ENCODE data around the gene ACACB. TPM values are rescaled to one million over a fixed set of nuclear protein-coding genes. Genes with fewer than 3 reads are reported as not detected.

The ACACB gene
- total RNA-seq, 1 experiment from 2014 or later: 8.2 TPM

DNA sequence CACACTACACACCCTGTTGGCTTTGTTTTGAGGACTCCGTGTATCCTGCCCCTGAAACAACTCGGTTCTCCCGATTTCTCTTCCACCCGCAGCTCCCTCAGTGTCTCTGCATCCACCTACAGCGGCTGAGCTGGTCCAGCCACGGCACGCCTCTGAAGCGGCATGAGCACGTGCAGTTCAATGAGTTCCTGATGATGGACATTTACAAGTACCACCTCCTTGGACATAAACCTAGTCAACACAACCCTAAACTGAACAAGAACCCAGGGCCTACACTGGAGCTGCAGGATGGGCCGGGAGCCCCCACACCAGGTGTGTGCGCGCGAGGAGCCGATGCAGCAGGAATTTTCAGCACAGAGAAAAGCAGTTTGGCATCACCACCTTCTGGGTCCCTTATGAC is 33.6 kb upstream of the ACACB start:
- intact Hi-C loops (cut with micrococcal nuclease; ENCODE audit: unreplicated experiment): no loop called here
- CTCF ChIA-PET: no interaction called here
- BruUV-seq (replicated peaks): no TSS peak

DNA sequence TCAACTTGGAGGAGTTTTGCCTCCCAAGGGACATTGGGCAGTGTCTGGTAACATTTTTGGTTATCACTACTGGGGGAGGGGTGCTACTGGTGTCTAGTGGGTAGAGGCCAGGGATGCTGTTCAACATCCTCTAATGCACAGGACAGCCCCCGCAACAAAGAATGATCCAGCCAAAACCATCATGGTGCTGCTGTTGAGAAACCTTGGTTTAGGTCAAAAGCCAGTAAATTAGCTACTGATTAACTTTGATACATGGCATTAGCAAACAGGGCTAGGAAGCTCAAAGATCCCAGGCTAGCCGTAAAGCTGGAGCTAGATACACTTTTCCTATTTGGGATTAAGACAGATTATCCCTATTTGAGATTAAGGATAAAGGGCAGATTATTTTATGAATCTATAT is 32.0 kb upstream of the ACACB start:
- DNase-seq (ENCODE audit: low spot score): no peak
- ChIA-PET POLR2A (ENCODE audit: low non-redundant PET) (no interaction called here), CTCF (no interaction called here)
- TF ChIP-seq, protein P1, sequence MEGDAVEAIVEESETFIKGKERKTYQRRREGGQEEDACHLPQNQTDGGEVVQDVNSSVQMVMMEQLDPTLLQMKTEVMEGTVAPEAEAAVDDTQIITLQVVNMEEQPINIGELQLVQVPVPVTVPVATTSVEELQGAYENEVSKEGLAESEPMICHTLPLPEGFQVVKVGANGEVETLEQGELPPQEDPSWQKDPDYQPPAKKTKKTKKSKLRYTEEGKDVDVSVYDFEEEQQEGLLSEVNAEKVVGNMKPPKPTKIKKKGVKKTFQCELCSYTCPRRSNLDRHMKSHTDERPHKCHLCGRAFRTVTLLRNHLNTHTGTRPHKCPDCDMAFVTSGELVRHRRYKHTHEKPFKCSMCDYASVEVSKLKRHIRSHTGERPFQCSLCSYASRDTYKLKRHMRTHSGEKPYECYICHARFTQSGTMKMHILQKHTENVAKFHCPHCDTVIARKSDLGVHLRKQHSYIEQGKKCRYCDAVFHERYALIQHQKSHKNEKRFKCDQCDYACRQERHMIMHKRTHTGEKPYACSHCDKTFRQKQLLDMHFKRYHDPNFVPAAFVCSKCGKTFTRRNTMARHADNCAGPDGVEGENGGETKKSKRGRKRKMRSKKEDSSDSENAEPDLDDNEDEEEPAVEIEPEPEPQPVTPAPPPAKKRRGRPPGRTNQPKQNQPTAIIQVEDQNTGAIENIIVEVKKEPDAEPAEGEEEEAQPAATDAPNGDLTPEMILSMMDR (conservative IDR thresholded peaks at IDR 0.05; ENCODE audit: low read depth, low read length): no peak
- TF ChIP-seq EZH2 (IDR thresholded peaks at IDR 0.05; ENCODE audit: borderline replicate concordance, low read depth, low read length, poor library complexity, severe bottlenecking): no peak
- Histone ChIP-seq H3K4me3 (ENCODE audit: low read depth, low read length, poor library complexity, severe bottlenecking) (no peak overlapping the region), H3K27ac (ENCODE audit: low read depth, low read length, poor library complexity, severe bottlenecking) (no peak overlapping the region), H3K4me1 (ENCODE audit: insufficient read depth, low read length, poor library complexity, severe bottlenecking) (no peaks in the 10 kb centered on the region), H3K9me3 (ENCODE audit: low read depth, low read length, poor library complexity, severe bottlenecking) (no peaks in the 10 kb centered on the region), H3K27me3 (replicated peaks; ENCODE audit: insufficient read depth, low read depth, low read length, poor library complexity) (no peaks in the 10 kb centered on the region), H3K36me3 (ENCODE audit: insufficient read depth, low read length, poor library complexity, severe bottlenecking) (peaks cover 52% of the 10 kb centered on the region)
- no TSS peak for BruUV-seq (replicated peaks)
- intact Hi-C loops (cut with micrococcal nuclease; ENCODE audit: unreplicated experiment): no loop called here

More for the DNA sequence above, 33.6 kb upstream of the ACACB start:
- Histone ChIP-seq H3K4me1 (ENCODE audit: insufficient read depth, low read length, poor library complexity, severe bottlenecking) (no peaks in the 10 kb centered on the region), H3K4me3 (ENCODE audit: low read depth, low read length, poor library complexity, severe bottlenecking) (no peak overlapping the region), H3K27me3 (replicated peaks; ENCODE audit: insufficient read depth, low read depth, low read length, poor library complexity) (no peaks in the 10 kb centered on the region), H3K36me3 (ENCODE audit: insufficient read depth, low read length, poor library complexity, severe bottlenecking) (peaks cover 38% of the 10 kb centered on the region), H3K27ac (ENCODE audit: low read depth, low read length, poor library complexity, severe bottlenecking) (no peak overlapping the region), H3K9me3 (ENCODE audit: low read depth, low read length, poor library complexity, severe bottlenecking) (no peaks in the 10 kb centered on the region)
- TF ChIP-seq EZH2 (IDR thresholded peaks at IDR 0.05; ENCODE audit: borderline replicate concordance, low read depth, low read length, poor library complexity, severe bottlenecking): no peak
- TF ChIP-seq, protein P1 (conservative IDR thresholded peaks at IDR 0.05; ENCODE audit: low read depth, low read length): no peak
- no peak for DNase-seq (ENCODE audit: low spot score)
- POLR2A ChIA-PET (ENCODE audit: low non-redundant PET): no interaction called here

DNA sequence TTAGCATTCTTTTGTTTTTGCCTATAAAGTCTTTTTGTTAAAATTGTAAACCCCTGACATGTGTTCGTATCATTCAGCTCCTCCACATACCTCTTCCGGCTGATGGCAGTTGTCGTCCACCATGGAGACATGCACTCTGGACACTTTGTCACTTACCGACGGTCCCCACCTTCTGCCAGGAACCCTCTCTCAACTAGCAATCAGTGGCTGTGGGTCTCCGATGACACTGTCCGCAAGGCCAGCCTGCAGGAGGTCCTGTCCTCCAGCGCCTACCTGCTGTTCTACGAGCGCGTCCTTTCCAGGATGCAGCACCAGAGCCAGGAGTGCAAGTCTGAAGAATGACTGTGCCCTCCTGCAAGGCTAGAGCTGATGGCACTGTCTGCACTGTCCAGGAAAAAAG is 30.8 kb upstream of the ACACB start:
- DNase-seq (ENCODE audit: low spot score): no peak
- H3K4me1 ChIP-seq (ENCODE audit: insufficient read depth, low read length, poor library complexity, severe bottlenecking): no peaks in the 10 kb centered on the region
- H3K27me3 ChIP-seq (replicated peaks; ENCODE audit: insufficient read depth, low read depth, low read length, poor library complexity): no peaks in the 10 kb centered on the region
- no peak overlapping the region for H3K27ac ChIP-seq (ENCODE audit: low read depth, low read length, poor library complexity, severe bottlenecking)
- intact Hi-C loops (cut with micrococcal nuclease; ENCODE audit: unreplicated experiment): no loop called here
- ChIA-PET CTCF (no interaction called here), POLR2A (ENCODE audit: low non-redundant PET) (no interaction called here)
- H3K36me3 ChIP-seq (ENCODE audit: insufficient read depth, low read length, poor library complexity, severe bottlenecking): peaks cover 63% of the 10 kb centered on the region
- no peak overlapping the region for H3K4me3 ChIP-seq (ENCODE audit: low read depth, low read length, poor library complexity, severe bottlenecking)
- H3K9me3 ChIP-seq (ENCODE audit: low read depth, low read length, poor library complexity, severe bottlenecking): no peaks in the 10 kb centered on the region
- no TSS peak for BruUV-seq (replicated peaks)
- TF ChIP-seq, protein P1 (conservative IDR thresholded peaks at IDR 0.05; ENCODE audit: low read depth, low read length): no peak
- no peak for TF ChIP-seq EZH2 (IDR thresholded peaks at IDR 0.05; ENCODE audit: borderline replicate concordance, low read depth, low read length, poor library complexity, severe bottlenecking)

Data from A673 (cell line).